WTC11 (cell line): ENCODE data around the gene CDHR5. TPM values are rescaled to one million over a fixed set of nuclear protein-coding genes. Genes with fewer than 3 reads are reported as not detected.

ENCODE experiments used
- ATAC-seq: fragments of 200-7000 bp; cut with Tn5 transposase; 2 replicates; pipeline ENCODE4 v1.10.0; 2021; ENCODE audit warnings: mild to moderate bottlenecking, moderate library complexity
- CTCF ChIA-PET: fragments of 300-600 bp; sonication (Branson Sonifier 250); formaldehyde crosslinking; loops from one replicate; lab custom pipeline; 2021; ENCODE audit warnings: antibody characterized with exemption; lab: Charles Lee
- POLR2A ChIA-PET: fragments of 350-600 bp; sonication (Branson Sonifier 250); formaldehyde crosslinking; loops from one replicate; lab custom pipeline; 2021; ENCODE audit warnings: antibody characterized with exemption; lab: Charles Lee
- DNase-seq: peaks from one replicate; pipeline ENCODE4 v3.0.0; 2021; ENCODE audit warnings: low spot score
- H3K27ac Mint-ChIP-seq: 2 replicates; pipeline ENCODE4 v1.8.0; 2021; ENCODE audit warnings: mixed read lengths
- H3K27me3 Mint-ChIP-seq: 2 replicates; pipeline ENCODE4 v1.8.0; 2021; ENCODE audit warnings: low read depth, mild to moderate bottlenecking, moderate library complexity, mixed read lengths
- H3K36me3 Mint-ChIP-seq: 2 replicates; pipeline ENCODE4 v1.8.0; 2021; ENCODE audit warnings: mixed read lengths
- H3K4me1 Mint-ChIP-seq: 2 replicates; pipeline ENCODE4 v1.8.0; 2022; ENCODE audit warnings: mixed read lengths
- H3K4me3 Mint-ChIP-seq: 2 replicates; pipeline ENCODE4 v1.8.0; 2021; ENCODE audit warnings: mild to moderate bottlenecking, moderate library complexity, mixed read lengths
- H3K9me3 Mint-ChIP-seq: 2 replicates; pipeline ENCODE4 v1.8.0; 2021; ENCODE audit warnings: mixed read lengths
- CBFB ChIP-seq: sonication (generic); formaldehyde crosslinking; IDR thresholded peaks from 2 replicates; pipeline ENCODE4 v1.8.1; 2022; ENCODE audit warnings: mild to moderate bottlenecking, low read depth, missing genetic modification reagents
- CREM ChIP-seq: sonication (generic); formaldehyde crosslinking; IDR thresholded peaks from 2 replicates; pipeline ENCODE4 v1.8.1; 2022; ENCODE audit warnings: mild to moderate bottlenecking, missing genetic modification reagents, moderate library complexity
- ESRRA ChIP-seq: sonication (generic); formaldehyde crosslinking; IDR thresholded peaks from 2 replicates; pipeline ENCODE4 v1.8.1; 2022; ENCODE audit warnings: mild to moderate bottlenecking, missing genetic modification reagents, borderline replicate concordance
- ETV6 ChIP-seq: sonication (generic); formaldehyde crosslinking; IDR thresholded peaks from 2 replicates; pipeline ENCODE4 v1.8.1; 2022; ENCODE audit warnings: mild to moderate bottlenecking, missing genetic modification reagents
- IRF2 ChIP-seq: sonication (generic); formaldehyde crosslinking; IDR thresholded peaks from 2 replicates; pipeline ENCODE4 v1.8.0; 2022; ENCODE audit warnings: low read depth, missing genetic modification reagents, borderline replicate concordance
- NFYB ChIP-seq: sonication (generic); formaldehyde crosslinking; conservative IDR thresholded peaks from 2 replicates; pipeline ENCODE4 v1.8.0; 2022; ENCODE audit warnings: low read depth, missing genetic modification reagents
- NR1H2 ChIP-seq: sonication (generic); formaldehyde crosslinking; IDR thresholded peaks from 2 replicates; pipeline ENCODE4 v1.9.0; 2021; ENCODE audit warnings: mild to moderate bottlenecking, moderate library complexity, missing genetic modification reagents
- NR3C1 ChIP-seq: sonication (generic); formaldehyde crosslinking; conservative IDR thresholded peaks from 2 replicates; pipeline ENCODE4 v1.8.1; 2023; ENCODE audit warnings: low read depth, mild to moderate bottlenecking, missing genetic modification reagents
- TP53 ChIP-seq: sonication (generic); formaldehyde crosslinking; IDR thresholded peaks from 2 replicates; pipeline ENCODE4 v1.8.1; 2023; ENCODE audit warnings: mild to moderate bottlenecking, missing genetic modification reagents
- ZNF396 ChIP-seq: fragments of 250-450 bp; sonication (Bioruptor Pico); IDR thresholded peaks from 2 replicates; pipeline ENCODE4 v1.8.0; 2021; ENCODE audit warnings: mild to moderate bottlenecking, moderate library complexity, borderline replicate concordance
- ZNF416 ChIP-seq: fragments of 250-450 bp; sonication (Bioruptor Pico); IDR thresholded peaks from 2 replicates; pipeline ENCODE4 v1.9.0; 2021; ENCODE audit warnings: mild to moderate bottlenecking, inconsistent platforms
- ZNF423 ChIP-seq: fragments of 250-450 bp; sonication (Bioruptor Pico); IDR thresholded peaks from 2 replicates; pipeline ENCODE4 v2.1.2; 2022; ENCODE audit warnings: mild to moderate bottlenecking, moderate library complexity
- total RNA-seq: library from RNA; stranded (reverse); gene quantifications from 3 replicates; pipeline ENCODE4 v1.2.3, GENCODE V29; 2021
- TF ChIP-seq, protein P1 (sequence below): fragments of 250-450 bp; sonication (Bioruptor Pico); IDR thresholded peaks from 2 replicates; pipeline ENCODE4 v2.1.2; 2022; ENCODE audit warnings: mild to moderate bottlenecking, moderate library complexity
- TF ChIP-seq, protein P2 (sequence below): sonication (generic); formaldehyde crosslinking; conservative IDR thresholded peaks from 2 replicates; pipeline ENCODE4 v1.8.1; 2022; ENCODE audit warnings: mild to moderate bottlenecking, missing genetic modification reagents
- TF ChIP-seq, protein P3 (sequence below): fragments of 250-450 bp; sonication (Bioruptor Pico); IDR thresholded peaks from 2 replicates; pipeline ENCODE4 v1.9.0; 2021; ENCODE audit warnings: mild to moderate bottlenecking
- TF ChIP-seq, protein P4 (sequence below): sonication (generic); formaldehyde crosslinking; IDR thresholded peaks from 2 replicates; pipeline ENCODE4 v1.8.1; 2023; ENCODE audit warnings: mild to moderate bottlenecking, moderate library complexity, missing genetic modification reagents
- TF ChIP-seq, protein P5 (sequence below): fragments of 200-600 bp; IDR thresholded peaks from 2 replicates; pipeline ENCODE4 v1.8.0; 2022; ENCODE audit warnings: antibody characterized with exemption

CDHR5 gene
- total RNA-seq, 1 experiment from 2014 or later = 0.26 TPM

DNA sequence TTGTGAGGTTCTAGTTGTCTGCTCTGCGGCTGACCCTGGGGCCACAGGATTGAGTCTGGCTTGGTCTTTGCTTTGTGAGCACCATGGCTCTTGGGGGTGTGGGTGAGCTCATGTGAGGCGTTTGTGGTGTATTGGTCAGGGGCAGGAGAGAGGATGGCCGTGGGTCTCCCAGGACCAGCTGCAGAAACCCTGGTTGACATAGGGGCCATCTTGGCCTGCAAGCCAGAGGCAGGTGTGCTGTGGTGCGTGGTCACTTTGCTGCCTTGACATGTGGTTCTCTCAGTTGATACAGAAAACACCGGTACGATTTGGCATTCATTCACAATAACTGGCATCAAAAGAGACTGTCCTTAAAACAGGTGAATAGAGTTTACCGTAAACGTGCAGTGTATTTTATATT is 37.2 kb downstream of the CDHR5 start:
- ATAC-seq = no peak
- no peak overlapping the region for H3K4me3 Mint-ChIP-seq

DNA sequence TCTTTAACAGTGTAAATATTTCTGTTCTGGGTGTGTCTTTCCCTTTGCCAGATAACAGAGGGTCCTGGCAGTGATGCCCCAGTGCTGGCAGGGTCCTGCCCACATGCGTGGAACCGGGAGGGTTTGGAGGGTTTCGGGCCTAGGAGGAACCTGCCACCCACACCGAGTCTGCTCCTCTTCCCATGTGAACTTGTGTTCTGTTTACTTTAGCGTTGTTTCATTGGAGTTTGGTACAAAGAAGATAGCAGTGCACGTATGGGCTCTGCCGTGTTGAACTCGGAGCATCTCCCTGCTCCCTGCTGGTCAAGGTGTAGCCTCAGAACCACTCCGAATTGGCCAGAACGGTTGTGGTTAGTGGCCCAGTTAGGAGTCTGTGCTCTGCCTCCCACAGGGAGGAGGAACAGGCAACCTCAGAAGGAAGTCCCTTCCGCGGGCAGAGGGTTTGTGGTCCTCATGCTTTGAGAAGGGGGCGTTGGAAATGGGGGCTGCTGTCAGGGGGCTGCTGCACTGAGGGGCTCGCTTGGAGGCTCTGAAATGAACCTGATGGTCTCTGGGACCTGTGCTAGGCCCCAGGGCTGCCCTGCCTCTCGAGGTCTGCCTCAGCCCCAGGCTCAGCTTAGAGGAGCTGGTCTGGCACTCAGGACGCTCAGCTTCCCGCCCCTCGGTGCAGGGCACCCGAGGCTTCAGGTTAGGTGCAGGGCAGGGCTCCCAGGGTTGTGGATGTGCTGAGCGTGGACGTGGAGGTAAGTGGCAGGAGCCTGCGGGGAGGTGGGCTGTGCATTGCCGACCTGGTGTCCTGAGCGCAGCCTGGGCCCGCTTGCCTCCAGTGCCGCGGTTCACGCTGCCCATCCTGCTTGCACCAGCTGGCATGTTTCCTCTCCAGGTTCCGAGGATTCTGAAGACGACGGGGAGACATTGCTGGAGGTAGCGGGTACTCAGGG is 38.1 kb downstream of the CDHR5 start:
- Mint-ChIP-seq H3K36me3 (peaks cover 55% of the 10 kb centered on the region), H3K4me3 (no peak overlapping the region), H3K9me3 (no peaks in the 10 kb centered on the region), H3K4me1 (no peaks in the 10 kb centered on the region), H3K27me3 (no peaks in the 10 kb centered on the region), H3K27ac (peak overlapping the region; percentile 29; the same call in 1 of the 2 replicates)
- DNase-seq = no peak
- ATAC-seq = no peak
- POLR2A ChIA-PET = no interaction called here
- CTCF ChIA-PET = no interaction called here
- TF ChIP-seq, protein P1, sequence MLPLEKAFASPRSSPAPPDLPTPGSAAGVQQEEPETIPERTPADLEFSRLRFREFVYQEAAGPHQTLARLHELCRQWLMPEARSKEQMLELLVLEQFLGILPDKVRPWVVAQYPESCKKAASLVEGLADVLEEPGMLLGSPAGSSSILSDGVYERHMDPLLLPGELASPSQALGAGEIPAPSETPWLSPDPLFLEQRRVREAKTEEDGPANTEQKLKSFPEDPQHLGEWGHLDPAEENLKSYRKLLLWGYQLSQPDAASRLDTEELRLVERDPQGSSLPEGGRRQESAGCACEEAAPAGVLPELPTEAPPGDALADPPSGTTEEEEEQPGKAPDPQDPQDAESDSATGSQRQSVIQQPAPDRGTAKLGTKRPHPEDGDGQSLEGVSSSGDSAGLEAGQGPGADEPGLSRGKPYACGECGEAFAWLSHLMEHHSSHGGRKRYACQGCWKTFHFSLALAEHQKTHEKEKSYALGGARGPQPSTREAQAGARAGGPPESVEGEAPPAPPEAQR (CRISPR knock-in tag) = no peak
- TF ChIP-seq, protein P2, sequence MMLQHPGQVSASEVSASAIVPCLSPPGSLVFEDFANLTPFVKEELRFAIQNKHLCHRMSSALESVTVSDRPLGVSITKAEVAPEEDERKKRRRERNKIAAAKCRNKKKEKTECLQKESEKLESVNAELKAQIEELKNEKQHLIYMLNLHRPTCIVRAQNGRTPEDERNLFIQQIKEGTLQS (CRISPR knock-in tag) = no peak
- TF ChIP-seq IRF2 (CRISPR knock-in tag) = no peak
- TF ChIP-seq ETV6 (CRISPR knock-in tag) = no peak
- no peak for TF ChIP-seq NR1H2 (CRISPR knock-in tag)
- no peak for TF ChIP-seq ESRRA (CRISPR knock-in tag)
- TF ChIP-seq, protein P3, sequence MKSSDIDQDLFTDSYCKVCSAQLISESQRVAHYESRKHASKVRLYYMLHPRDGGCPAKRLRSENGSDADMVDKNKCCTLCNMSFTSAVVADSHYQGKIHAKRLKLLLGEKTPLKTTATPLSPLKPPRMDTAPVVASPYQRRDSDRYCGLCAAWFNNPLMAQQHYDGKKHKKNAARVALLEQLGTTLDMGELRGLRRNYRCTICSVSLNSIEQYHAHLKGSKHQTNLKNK = no peak
- no peak for TF ChIP-seq TP53 (CRISPR knock-in tag)
- TF ChIP-seq ZNF423 (CRISPR knock-in tag) = no peak

More for the DNA sequence above, 37.2 kb downstream of the CDHR5 start:
- H3K9me3 Mint-ChIP-seq = no peaks in the 10 kb centered on the region
- CTCF ChIA-PET = no interaction called here
- TF ChIP-seq NR3C1 = no peak
- TF ChIP-seq, protein P4, sequence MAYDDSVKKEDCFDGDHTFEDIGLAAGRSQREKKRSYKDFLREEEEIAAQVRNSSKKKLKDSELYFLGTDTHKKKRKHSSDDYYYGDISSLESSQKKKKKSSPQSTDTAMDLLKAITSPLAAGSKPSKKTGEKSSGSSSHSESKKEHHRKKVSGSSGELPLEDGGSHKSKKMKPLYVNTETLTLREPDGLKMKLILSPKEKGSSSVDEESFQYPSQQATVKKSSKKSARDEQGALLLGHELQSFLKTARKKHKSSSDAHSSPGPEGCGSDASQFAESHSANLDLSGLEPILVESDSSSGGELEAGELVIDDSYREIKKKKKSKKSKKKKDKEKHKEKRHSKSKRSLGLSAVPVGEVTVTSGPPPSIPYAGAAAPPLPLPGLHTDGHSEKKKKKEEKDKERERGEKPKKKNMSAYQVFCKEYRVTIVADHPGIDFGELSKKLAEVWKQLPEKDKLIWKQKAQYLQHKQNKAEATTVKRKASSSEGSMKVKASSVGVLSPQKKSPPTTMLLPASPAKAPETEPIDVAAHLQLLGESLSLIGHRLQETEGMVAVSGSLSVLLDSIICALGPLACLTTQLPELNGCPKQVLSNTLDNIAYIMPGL (CRISPR knock-in tag) = no peak
- TF ChIP-seq, all 79 proteins: peak for 0
- Mint-ChIP-seq H3K36me3 (peaks cover 54% of the 10 kb centered on the region), H3K4me1 (no peaks in the 10 kb centered on the region), H3K27ac (no peak overlapping the region), H3K27me3 (no peaks in the 10 kb centered on the region)
- POLR2A ChIA-PET = no interaction called here
- DNase-seq = no peak

DNA sequence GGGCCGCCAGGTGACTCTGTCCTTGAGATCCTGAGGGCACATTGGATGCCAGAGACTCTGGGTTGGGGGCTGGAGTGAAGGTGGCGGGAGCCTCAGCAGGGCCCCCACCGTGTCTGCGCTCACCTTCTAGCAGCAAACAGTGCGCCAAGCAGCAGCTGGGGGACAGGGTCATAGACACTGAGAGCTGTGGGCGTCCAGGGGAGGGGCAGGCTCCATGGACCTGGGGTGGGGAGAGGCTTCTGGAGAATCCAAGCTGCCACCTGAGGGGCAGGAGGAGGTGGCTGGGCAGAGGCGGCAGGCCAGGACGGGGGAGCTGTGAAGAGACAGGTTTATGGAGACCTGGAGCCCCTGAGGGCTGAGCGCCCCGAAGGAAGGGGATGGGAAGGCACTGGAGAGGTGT is 40.5 kb downstream of the CDHR5 start:
- Mint-ChIP-seq H3K27ac (no peak overlapping the region; the same call in 1 of the 2 replicates), H3K4me3 (no peak overlapping the region), H3K36me3 (peaks cover 39% of the 10 kb centered on the region), H3K4me1 (0 out of 2 replicates have a peak, but pooled peaks cover 2% of the 10 kb centered on the region)
- TF ChIP-seq ZNF396 (CRISPR knock-in tag) (no peak), CREM (CRISPR knock-in tag) (no peak), TP53 (CRISPR knock-in tag) (no peak), ZNF416 (CRISPR knock-in tag) (no peak), CBFB (CRISPR knock-in tag) (no peak), ETV6 (CRISPR knock-in tag) (no peak), NFYB (CRISPR knock-in tag) (no peak)
- TF ChIP-seq, protein P2 (CRISPR knock-in tag) = no peak
- TF ChIP-seq, protein P5, sequence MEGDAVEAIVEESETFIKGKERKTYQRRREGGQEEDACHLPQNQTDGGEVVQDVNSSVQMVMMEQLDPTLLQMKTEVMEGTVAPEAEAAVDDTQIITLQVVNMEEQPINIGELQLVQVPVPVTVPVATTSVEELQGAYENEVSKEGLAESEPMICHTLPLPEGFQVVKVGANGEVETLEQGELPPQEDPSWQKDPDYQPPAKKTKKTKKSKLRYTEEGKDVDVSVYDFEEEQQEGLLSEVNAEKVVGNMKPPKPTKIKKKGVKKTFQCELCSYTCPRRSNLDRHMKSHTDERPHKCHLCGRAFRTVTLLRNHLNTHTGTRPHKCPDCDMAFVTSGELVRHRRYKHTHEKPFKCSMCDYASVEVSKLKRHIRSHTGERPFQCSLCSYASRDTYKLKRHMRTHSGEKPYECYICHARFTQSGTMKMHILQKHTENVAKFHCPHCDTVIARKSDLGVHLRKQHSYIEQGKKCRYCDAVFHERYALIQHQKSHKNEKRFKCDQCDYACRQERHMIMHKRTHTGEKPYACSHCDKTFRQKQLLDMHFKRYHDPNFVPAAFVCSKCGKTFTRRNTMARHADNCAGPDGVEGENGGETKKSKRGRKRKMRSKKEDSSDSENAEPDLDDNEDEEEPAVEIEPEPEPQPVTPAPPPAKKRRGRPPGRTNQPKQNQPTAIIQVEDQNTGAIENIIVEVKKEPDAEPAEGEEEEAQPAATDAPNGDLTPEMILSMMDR = no peak
- TF ChIP-seq, all 79 proteins: peak for 0
- ChIA-PET CTCF (interaction anchor here (0.6 to 1.1 kb wide), 3 partner anchors 10 to 206 kb away, joined by 4 to 5 read pairs (median 4); no protein-coding TSS in a partner anchor), POLR2A (no interaction called here)
- no peaks in the 10 kb centered on the region for H3K9me3 Mint-ChIP-seq
- DNase-seq (no peak), ATAC-seq (no peak)
- H3K27me3 Mint-ChIP-seq = no peaks in the 10 kb centered on the region
